ENCODE results near the gene TRAM2.

TRAM2 gene

DNA sequence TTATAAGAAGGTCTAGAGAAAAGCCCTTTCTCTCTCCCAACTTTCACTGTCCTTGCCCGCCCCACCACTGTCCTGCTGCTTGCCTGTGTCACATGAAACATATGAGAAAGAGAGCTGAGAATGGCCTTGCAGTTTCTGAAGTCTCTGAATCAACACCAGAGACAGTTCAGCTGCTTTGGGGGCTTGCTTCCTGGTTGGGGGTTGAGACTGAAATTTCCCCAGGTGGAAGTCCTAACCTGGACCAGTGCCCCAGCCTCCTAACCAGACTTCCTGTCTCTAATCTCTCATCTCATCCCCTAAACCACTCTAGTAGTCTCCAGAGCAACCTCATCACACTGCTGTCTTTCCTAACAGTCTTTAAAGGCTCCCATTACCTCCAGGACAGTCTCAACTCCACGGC, 10.7 kb downstream of the TRAM2 start:
- no peak for DNase-seq

DNA sequence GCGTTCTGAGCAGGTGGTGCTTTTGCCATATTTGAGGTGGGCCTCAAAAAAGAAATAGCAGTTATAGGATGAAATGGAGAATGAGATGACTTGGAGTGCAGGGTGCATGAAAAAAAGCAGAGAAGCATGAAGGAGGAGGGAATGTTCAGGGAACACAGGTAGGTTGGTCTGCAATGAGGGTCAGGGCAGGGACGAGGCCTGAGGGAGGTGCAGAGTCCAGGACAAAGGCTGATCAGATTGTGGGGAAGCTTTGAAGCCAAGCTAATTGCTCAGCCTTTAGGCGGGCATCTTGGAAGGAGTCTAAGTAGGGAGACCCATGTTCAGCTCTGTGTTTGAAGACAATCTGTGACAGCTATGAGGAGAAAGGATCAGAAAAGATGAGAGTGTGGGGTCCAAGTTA, 12.0 kb downstream of the TRAM2 start:
- DNase-seq = no peak

GRCh38 chr6:52562911-52563310, 13.9 kb downstream of the TRAM2 start:
- no peak for DNase-seq

DNA sequence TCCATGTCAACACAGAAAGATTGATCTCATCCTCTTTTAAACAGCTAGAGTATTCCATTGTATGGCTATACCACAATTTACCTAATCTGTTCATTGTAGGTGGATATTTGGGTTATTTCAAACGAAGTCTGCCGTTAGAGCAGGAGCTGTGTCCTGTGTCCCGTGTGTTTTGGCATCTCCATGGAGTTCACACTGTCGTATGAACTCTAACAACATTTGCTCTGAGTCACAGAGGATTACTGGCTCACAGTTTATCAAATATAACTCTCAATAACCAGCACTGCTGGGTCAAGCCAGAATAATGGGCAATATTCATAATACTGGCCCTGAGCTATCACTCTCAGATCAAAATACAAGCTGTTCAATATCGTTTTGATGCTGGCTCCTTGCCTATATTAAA, 16.4 kb downstream of the TRAM2 start:
- no peak for DNase-seq

DNA sequence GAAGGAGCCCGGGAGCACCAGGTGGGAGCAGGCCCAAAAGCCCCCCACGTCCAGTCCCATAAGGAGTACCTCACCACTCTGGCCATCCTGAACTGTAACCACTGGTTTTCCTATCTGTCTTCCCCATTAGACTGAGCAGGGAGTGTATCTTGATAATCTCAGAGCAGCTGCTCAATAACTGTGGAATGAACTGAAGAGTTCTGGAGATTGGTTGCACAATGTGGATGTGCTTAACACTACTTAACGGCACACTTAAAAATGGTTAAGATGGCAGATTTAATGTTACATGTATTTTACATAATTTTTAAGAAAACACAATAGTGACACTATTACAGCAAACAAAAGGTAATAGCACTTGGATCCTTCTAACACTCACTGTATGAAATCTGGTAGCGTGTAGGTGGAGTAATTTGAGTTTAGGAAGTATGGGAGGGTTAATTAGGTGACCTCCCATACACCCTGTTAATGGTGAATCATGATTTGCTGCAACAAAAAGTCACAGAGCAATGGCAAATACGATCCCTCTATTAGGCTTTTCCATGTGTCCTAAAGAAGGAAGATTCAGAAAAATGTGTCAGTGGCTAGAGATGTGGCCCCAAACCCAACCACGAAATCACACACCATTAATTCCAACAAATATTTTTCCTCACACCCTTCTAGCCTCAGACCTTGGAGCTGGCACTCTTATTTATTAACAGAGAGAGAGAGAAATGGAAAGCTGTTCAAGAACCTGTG, 18.4 kb downstream of the TRAM2 start:
- DNase-seq = no peak

GRCh38 chr6:52557389-52558265, 19.2 kb downstream of the TRAM2 start:
- no peak for DNase-seq

DNA sequence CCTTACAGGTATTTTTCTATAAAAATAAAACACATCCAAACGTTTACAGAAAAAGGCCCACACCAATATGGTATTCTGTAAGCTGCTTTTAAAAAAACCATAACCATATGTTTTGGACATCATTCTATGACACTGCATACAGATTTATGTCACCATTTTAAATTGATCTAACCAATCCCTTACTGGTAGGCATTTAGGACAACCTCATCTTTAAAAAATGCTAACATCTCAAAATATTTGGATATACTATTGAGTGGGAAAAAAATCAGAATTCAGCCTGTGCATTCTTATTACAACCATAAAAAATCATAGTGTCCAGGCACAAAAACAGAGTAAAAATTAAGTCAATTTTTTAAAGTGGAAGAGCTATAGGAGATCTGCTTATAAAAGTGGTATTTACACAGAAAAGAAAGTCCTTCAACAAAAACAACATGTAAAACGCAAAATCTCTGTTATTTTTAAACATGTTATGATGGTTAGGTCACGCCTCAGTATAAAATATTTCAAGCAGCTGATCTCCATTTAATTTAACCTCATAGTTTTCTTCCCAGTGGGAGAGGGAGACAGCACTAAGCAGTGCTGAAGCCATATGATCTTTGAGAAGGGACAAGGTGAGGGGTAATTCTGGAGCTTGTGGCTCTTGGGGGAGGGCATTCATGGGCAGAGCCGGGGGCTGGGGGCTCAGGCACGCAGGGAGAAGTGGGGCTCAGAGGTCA, 21.2 kb downstream of the TRAM2 start:
- no peak for DNase-seq

DNA sequence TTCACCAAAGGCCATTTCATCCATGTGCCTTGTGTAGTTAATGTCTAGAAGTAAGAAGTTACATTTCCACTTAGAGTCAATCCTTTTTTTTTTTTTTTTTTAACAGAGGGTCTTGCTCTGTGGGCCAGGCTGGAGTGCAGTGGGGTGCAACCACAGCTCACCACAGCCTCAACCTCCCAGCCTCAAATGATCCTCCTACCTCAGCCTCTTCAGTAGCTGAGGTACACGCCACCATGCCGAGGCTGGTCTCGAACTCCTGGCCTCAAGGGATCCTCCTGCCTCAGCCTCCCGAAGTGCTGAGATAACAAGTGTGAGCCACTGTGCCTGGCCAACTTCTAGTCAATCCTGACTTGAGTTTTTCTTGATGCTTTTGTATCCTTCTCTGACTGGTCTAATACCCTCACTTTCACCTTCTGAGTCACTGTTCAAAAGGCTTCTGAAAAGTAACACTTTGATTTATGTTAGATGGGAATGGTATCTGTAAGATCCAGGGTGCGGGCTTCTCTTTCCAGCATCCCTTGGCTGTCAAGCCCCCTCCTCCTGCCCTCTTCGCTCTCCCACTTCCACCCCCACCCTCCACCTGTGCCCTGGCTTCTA, 22.1 kb downstream of the TRAM2 start:
- DNase-seq = no peak

DNA sequence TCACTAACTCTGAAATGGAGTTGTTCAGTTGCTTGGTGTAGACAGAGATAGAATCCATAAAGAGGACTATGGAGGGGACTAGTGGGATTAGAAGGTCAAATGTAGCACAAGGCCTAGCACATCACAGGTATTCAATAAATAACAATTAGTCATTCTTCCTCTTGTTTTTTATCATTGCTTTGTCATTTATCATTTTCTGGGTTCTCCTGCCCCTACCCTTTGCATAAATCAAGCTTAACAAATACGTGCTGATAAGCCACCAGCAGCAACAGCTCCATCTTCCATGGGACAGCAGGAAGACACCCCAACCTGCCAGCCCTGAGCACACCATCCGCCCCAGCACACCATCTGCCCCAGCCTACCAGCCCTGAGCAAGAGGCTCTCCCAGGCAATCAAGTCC, 23.1 kb downstream of the TRAM2 start:
- no peak for DNase-seq

- DNase-seq = no peak
Measured at GRCh38 chr6:52553158-52553557, 23.7 kb downstream of the TRAM2 start.

DNA sequence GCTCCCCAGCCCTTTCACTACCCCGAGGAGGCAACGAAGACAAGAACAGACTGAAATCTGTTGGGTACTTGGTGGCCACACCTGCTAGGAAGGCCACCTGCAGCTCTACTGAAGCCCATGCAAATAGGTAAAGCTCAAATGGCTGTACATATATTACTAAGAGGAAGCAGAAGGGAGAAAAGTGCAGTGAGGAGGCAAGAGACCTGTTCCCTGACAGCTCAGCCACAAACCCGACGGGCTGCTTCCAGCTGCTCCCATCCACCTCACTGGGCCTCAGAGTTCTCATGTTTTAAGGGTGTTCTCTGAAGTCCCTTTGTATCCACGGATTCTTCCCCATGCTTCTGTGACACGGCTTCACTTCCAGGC, 24.6 kb downstream of the TRAM2 start:
- DNase-seq = peak; percentile 43

DNA sequence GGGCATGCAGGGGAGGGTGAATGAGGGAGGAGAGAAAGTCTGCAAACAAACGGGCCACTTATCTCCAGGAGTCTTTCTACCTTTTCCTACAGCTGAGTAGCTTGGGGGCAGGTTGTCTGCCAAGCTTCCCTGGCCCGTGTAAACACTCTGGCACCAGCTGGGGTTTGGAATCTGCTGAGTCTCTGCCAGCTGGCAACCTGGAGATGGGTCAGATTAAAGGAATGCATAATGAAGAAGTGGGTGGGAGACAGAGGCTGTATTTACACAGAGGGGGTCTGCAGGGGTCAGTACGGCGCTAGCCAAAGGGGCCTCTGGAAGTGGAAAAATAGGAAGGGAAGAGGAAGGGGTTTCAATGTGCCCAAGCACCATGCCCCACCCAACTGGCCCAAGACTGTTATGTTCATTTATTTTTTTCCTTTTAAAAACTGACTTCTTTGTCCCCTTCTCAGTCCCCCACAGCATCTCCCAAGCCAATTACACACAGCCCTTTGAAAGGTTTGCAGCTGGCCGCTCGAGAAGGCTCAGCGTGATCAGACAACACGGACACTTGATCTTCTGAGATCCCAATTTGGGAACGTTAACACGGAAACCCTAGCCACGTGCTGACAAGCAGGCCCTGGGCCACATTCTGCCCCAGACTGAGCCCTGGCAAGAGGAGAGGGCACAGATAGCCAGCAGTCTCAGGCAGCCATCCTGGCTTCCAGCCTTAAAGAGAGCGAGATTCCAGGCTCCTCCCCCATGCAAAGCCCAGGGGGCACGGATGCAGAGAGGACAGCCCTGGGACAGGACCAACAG, 25.2 kb downstream of the TRAM2 start:
- DNase-seq = peak; percentile 90

- DNase-seq = no peak
Measured at GRCh38 chr6:52550870-52551269, 26.0 kb downstream of the TRAM2 start.

DNA sequence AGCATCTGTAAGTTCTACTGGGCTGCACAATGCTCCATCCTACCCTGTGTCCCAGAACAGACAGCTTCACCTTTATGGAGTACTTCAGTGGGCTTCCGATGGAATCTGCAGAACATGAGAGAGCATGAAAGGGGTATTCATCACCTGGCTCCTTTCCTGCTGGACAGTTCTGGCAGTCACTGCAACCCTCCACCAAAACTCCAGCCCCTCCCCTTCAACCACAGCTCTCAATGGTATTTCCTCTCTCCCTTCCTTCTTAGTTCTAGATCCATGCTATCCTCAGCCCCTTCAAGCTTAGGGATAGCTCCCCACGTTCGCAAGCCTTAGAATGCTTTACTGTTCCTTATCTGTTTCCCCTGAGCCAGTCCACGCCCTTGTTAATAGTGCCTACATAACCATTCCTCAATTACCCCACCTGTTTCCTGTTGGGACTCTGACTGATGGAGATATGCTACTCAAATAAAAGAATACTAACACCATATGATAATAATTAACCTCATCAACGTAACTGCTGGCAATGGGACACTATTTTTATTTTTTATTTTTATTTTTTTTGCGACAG, 26.8 kb downstream of the TRAM2 start:
- DNase-seq = no peak

DNA sequence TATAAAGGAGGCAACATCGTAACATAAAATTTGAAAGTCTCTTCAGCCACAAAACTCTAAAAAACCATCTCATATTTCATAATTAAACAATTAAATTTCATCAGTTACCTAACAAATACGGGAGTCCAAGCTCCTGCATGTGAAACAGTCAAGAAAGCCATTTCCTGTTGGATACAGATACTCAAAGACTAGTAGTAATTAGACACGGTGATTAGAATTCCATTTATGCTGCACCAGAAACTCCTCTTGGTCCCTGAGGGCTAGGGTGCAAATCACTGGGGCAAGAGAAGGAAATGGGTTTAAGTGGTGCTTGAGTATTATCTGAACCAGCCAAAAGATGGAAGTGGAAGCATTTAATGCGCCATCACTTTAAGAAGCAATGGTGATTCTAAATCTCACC, 27.4 kb downstream of the TRAM2 start:
- DNase-seq = no peak

- DNase-seq = no peak
Measured at GRCh38 chr6:52548999-52549398, 27.9 kb downstream of the TRAM2 start.

DNA sequence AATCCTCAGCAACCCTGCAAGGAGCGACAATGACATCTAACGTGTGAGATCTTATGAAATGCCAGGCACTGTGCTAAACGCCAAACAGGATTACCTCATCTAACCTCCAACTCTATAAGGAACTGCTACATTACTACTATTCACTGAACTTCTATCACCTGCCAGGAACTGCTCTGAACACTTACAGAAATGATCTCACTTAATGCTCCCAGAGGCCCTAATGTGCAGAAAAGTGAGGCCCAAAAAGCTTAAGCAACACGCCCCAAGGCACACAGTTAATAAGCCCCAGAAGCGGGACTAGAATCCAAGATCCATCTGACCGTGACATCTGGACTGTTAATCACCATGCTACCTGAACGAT, 28.5 kb downstream of the TRAM2 start:
- DNase-seq = no peak

GRCh38 chr6:52547647-52548352, 29.1 kb downstream of the TRAM2 start:
- no peak for DNase-seq

- DNase-seq = no peak
Measured at GRCh38 chr6:52546678-52547077, 30.2 kb downstream of the TRAM2 start.

DNA sequence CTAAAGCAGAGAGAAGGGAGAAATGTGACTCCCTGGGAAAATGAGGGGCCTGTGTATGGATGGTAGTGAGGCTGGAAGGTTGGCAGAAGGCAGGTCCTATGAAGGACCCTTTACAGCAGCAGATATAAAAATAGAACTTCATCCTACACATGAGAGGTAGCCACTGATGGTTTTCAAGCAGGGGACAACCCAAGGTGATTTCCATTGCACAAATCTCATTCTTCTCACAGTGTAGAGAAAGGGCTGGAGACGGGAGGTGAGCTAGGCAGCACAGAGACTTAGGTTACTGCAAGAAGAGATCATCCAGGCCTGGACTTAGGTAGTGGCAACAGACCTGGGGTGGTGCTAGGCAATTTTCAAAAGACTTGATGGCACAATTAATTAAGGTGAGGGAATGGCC, 30.7 kb downstream of the TRAM2 start:
- no peak for DNase-seq

GRCh38 chr6:52545406-52546119, 31.3 kb downstream of the TRAM2 start:
- DNase-seq = no peak
